Neuronal stem cell (in vitro differentiated cells): ENCODE measurements around the gene CPSF2.
"Not testable (repeated sequence)": the region's sequence is repeated elsewhere in the genome, so short reads cannot be mapped to it uniquely, and the experiment has no call there.

Source experiments
- DNase-seq: peaks from one replicate; pipeline ENCODE4 v3.0.0-alpha.2; 2013; ENCODE audit warnings: low spot score
- H2AFZ ChIP-seq: one replicate; pipeline ENCODE4 v1.6.1; 2013; ENCODE audit warnings: mild to moderate bottlenecking, low read length, inconsistent platforms
- H2AK5ac ChIP-seq: 2 replicates; pipeline ENCODE4 v1.6.1; 2013; ENCODE audit warnings: low read depth, mild to moderate bottlenecking, inconsistent platforms, low read length, moderate library complexity, mixed read lengths
- H2BK120ac ChIP-seq: 2 replicates; pipeline ENCODE4 v1.6.1; 2013; ENCODE audit warnings: low read depth, mild to moderate bottlenecking, inconsistent platforms, low read length, moderate library complexity, mixed read lengths
- H2BK12ac ChIP-seq: one replicate; pipeline ENCODE4 v1.6.1; 2013; ENCODE audit warnings: low read length, inconsistent platforms
- H2BK15ac ChIP-seq: 2 replicates; pipeline ENCODE4 v1.6.1; 2013; ENCODE audit warnings: mild to moderate bottlenecking, low read length, inconsistent platforms, mixed read lengths
- H2BK5ac ChIP-seq: one replicate; pipeline ENCODE4 v1.6.1; 2013; ENCODE audit warnings: inconsistent platforms, mild to moderate bottlenecking, low read length, moderate library complexity
- H3K14ac ChIP-seq: one replicate; pipeline ENCODE4 v1.6.1; 2013; ENCODE audit warnings: low read length, inconsistent platforms
- H3K18ac ChIP-seq: 2 replicates; pipeline ENCODE4 v1.6.1; 2013; ENCODE audit warnings: low read length, inconsistent platforms
- H3K23ac ChIP-seq: 2 replicates; pipeline ENCODE4 v1.6.1; 2013; ENCODE audit warnings: low read depth, mild to moderate bottlenecking, mixed read lengths, low read length, inconsistent platforms; ENCODE audit not compliant: poor library complexity
- H3K27ac ChIP-seq: replicated peaks from 3 replicates; pipeline ENCODE4 v1.5.1; 2013; ENCODE audit warnings: low read length, inconsistent platforms
- H3K27me3 ChIP-seq, 3 experiments: 2 replicates each; pipeline ENCODE4 v1.6.1; 2013; ENCODE audit warnings: low read length in 3 of 3, mild to moderate bottlenecking in 2 of 3, inconsistent platforms in 1 of 3, low read depth in 1 of 3, mixed read lengths in 1 of 3, moderate library complexity in 1 of 3; ENCODE audit not compliant: control insufficient read depth in 3 of 3, insufficient read depth in 3 of 3
- H3K36me3 ChIP-seq, 2 donors: replicated peaks in 1 of 2; 2 replicates each; pipeline ENCODE4 v1.6.1; 2013; ENCODE audit warnings: low read length in 2 of 2; ENCODE audit not compliant: control insufficient read depth in 2 of 2, insufficient read depth in 2 of 2
- H3K4ac ChIP-seq: 2 replicates; pipeline ENCODE4 v1.6.1; 2013; ENCODE audit warnings: inconsistent platforms, mild to moderate bottlenecking, low read length, moderate library complexity
- H3K4me1 ChIP-seq, 2 donors: 1 replicate in 1 of 2; 2 replicates in 1 of 2; pipeline ENCODE4 v1.6.1; 2013; ENCODE audit warnings: low read length in 2 of 2, low read depth in 1 of 2; ENCODE audit not compliant: control insufficient read depth in 2 of 2, insufficient read depth in 1 of 2
- H3K4me2 ChIP-seq: one replicate; pipeline ENCODE4 v1.6.1; 2013; ENCODE audit warnings: mild to moderate bottlenecking, low read length, inconsistent platforms; ENCODE audit not compliant: insufficient read depth, poor library complexity, severe bottlenecking
- H3K4me3 ChIP-seq, 2 donors: 2 replicates each; pipeline ENCODE4 v1.5.1; 2013; ENCODE audit warnings: low read length in 2 of 2, mild to moderate bottlenecking in 2 of 2, inconsistent platforms in 1 of 2, moderate library complexity in 1 of 2
- H3K79me1 ChIP-seq: one replicate; pipeline ENCODE4 v1.6.1; 2013; ENCODE audit warnings: low read depth, mild to moderate bottlenecking, inconsistent platforms, low read length, moderate library complexity
- H3K9ac ChIP-seq: one replicate; pipeline ENCODE4 v1.6.1; 2013; ENCODE audit warnings: mild to moderate bottlenecking, low read depth, low read length, inconsistent platforms; ENCODE audit not compliant: poor library complexity
- H3K9me3 ChIP-seq, 2 donors: replicated peaks in 1 of 2; 2 replicates each; pipeline versions ENCODE3 to v1.6.1; 2013; ENCODE audit warnings: low read length in 2 of 2, mild to moderate bottlenecking in 2 of 2, inconsistent platforms in 1 of 2, low read depth in 1 of 2, mixed read lengths in 1 of 2, moderate library complexity in 1 of 2; ENCODE audit not compliant: control insufficient read depth in 2 of 2, insufficient read depth in 1 of 2
- H4K8ac ChIP-seq: one replicate; pipeline ENCODE4 v1.6.1; 2013; ENCODE audit warnings: low read depth, mild to moderate bottlenecking, inconsistent platforms, low read length, moderate library complexity
- H4K91ac ChIP-seq: one replicate; pipeline ENCODE4 v1.6.1; 2013; ENCODE audit warnings: low read length, low read depth, mild to moderate bottlenecking, inconsistent platforms; ENCODE audit not compliant: poor library complexity
- WGBS, 2 donors: extraction: QIAGEN DNeasy Blood & Tissue Kit; methylation state at CpG; one replicate each; pipeline ENCODE4 v1.1.7; 2013; ENCODE audit warnings: missing lambda C conversion rate in 2 of 2, mixed read lengths in 1 of 2; ENCODE audit not compliant: insufficient read length in 2 of 2, insufficient replicate concordance in 1 of 2; ENCODE audit errors: extremely low coverage in 2 of 2; 5-methylcytosine and 5-hydroxymethylcytosine counted together

The CPSF2 gene

GRCh38 chr14:92179178-92179577 lies 57.4 kb downstream of the CPSF2 start:
- not testable (repeated sequence) for H3K9me3 ChIP-seq, H3K18ac ChIP-seq, H2AK5ac ChIP-seq, H3K4me2 ChIP-seq, H4K91ac ChIP-seq, H4K8ac ChIP-seq, H2BK12ac ChIP-seq, H3K14ac ChIP-seq, H3K23ac ChIP-seq, H3K36me3 ChIP-seq, H3K27me3 ChIP-seq, H3K4ac ChIP-seq, H3K4me1 ChIP-seq, H3K79me1 ChIP-seq, DNase-seq, H2BK120ac ChIP-seq, H2BK15ac ChIP-seq, H3K4me3 ChIP-seq, H2AFZ ChIP-seq, H2BK5ac ChIP-seq, H3K9ac ChIP-seq, H3K27ac ChIP-seq

- Histone ChIP-seq H4K8ac (no peak overlapping the region), H2BK15ac (no peak overlapping the region), H3K36me3 (no peaks in the 10 kb centered on the region), H3K27me3 (no peaks in the 10 kb centered on the region), H3K23ac (no peak overlapping the region), H2BK5ac (no peak overlapping the region), H3K4me1 (no peaks in the 10 kb centered on the region), H3K79me1 (no peaks in the 10 kb centered on the region), H2AK5ac (no peak overlapping the region), H3K9me3 (peaks cover 6 to 8% of the 10 kb centered on the region in 2 donors), H3K9ac (no peak overlapping the region), H2AFZ (no peak overlapping the region), H3K4ac (no peak overlapping the region), H3K18ac (no peak overlapping the region), H3K14ac (no peak overlapping the region), H2BK12ac (no peak overlapping the region), H4K91ac (no peak overlapping the region), H3K4me3 (no peak overlapping the region), H3K4me2 (no peak overlapping the region), H2BK120ac (no peak overlapping the region), H3K27ac (no peak overlapping the region)
- no peak for DNase-seq
- WGBS, 2 donors: no CpG with 5 or more reads among the region's 6 CpGs
These were observed 63.8 kb downstream of the CPSF2 start for GRCh38 chr14:92185559-92185958.

GRCh38 chr14:92187616-92188015 lies 65.8 kb downstream of the CPSF2 start:
- H4K91ac ChIP-seq, H3K4me2 ChIP-seq, H2BK5ac ChIP-seq, H3K9me3 ChIP-seq, H2AFZ ChIP-seq, H3K9ac ChIP-seq, H3K4me1 ChIP-seq, H3K27me3 ChIP-seq, H3K36me3 ChIP-seq, H4K8ac ChIP-seq, H3K4ac ChIP-seq, H3K18ac ChIP-seq, H2BK15ac ChIP-seq, DNase-seq, H3K14ac ChIP-seq, H3K23ac ChIP-seq, H3K79me1 ChIP-seq, H3K27ac ChIP-seq, H2BK120ac ChIP-seq, H2AK5ac ChIP-seq, H3K4me3 ChIP-seq, H2BK12ac ChIP-seq: not testable (repeated sequence)
- WGBS, 2 donors: no CpG with 5 or more reads among the region's 23 CpGs

GRCh38 chr14:92190768-92191167 lies 69.0 kb downstream of the CPSF2 start:
- no peaks in the 10 kb centered on the region for H3K36me3 ChIP-seq
- no peak overlapping the region for H3K4ac ChIP-seq
- H3K4me2 ChIP-seq: no peak overlapping the region
- H2BK15ac ChIP-seq: no peak overlapping the region
- H3K27ac ChIP-seq: no peak overlapping the region
- no peak overlapping the region for H2BK120ac ChIP-seq
- H3K4me1 ChIP-seq: no peaks in the 10 kb centered on the region
- H3K27me3 ChIP-seq: no peaks in the 10 kb centered on the region
- H2AK5ac ChIP-seq: no peak overlapping the region
- no peak overlapping the region for H3K18ac ChIP-seq
- H3K23ac ChIP-seq: no peak overlapping the region
- peak overlapping the region; percentile 1 for H2AFZ ChIP-seq
- H4K91ac ChIP-seq: no peak overlapping the region
- no peak overlapping the region for H3K14ac ChIP-seq
- no peak overlapping the region for H2BK5ac ChIP-seq
- no peaks in the 10 kb centered on the region for H3K79me1 ChIP-seq
- no peak overlapping the region for H2BK12ac ChIP-seq
- no peak overlapping the region for H3K9ac ChIP-seq
- H3K4me3 ChIP-seq: no peak overlapping the region
- WGBS, 2 donors: no CpG with 5 or more reads among the region's 6 CpGs
- no peak overlapping the region for H4K8ac ChIP-seq
- H3K9me3 ChIP-seq: peaks cover 6 to 8% of the 10 kb centered on the region in 2 donors
- no peak for DNase-seq
